ENCODE results near the gene NOTUM. TPM values are rescaled to one million over a fixed set of nuclear protein-coding genes. Genes with fewer than 3 reads are reported as not detected.

The NOTUM gene
- total and polyA plus RNA-seq, 2 experiments from 2014 or later: 0.29 to 1.6 TPM

DNA sequence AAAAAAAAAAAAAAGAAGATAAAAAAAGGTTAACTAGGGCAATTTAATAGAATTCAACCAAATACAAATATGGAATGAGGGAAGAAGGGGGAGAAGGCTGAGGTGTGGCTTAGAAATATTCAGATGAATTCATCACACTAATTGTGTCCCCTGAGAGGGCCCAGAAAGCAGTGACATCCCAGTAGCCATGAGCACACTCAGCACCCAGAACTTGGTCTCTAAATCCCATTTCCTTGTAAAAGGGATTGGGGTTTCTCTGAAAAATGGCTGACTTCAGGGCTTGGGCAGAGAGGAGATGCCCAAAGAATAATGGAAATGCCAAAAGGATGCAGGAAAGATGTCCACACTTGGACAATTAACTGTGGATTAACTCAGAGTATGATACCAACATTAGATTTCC is 12.4 kb upstream of the NOTUM start:
- Mint-ChIP-seq H3K27me3 (ENCODE audit: insufficient read depth, low read depth, poor library complexity) (peaks cover 44% of the 10 kb centered on the region), H3K9me3 (peaks cover 23% of the 10 kb centered on the region), H3K36me3 (ENCODE audit: low read depth) (peaks cover 9% of the 10 kb centered on the region; the same call in 2 of the 3 replicates), H3K4me3 (no peak overlapping the region), H3K27ac (no peak overlapping the region), H3K4me1 (no peaks in the 10 kb centered on the region)
- Histone ChIP-seq H3K27ac (ENCODE audit: low read depth) (no peak overlapping the region), H3F3A (replicated peaks; ENCODE audit: low read depth) (0 out of 2 replicates have a peak, but pooled peaks cover 3% of the 10 kb centered on the region), H3K36me3 (ENCODE audit: insufficient read depth) (no peaks in the 10 kb centered on the region), H3K4me2 (no peak overlapping the region), H3K4me1 (ENCODE audit: insufficient read depth) (peaks cover 2% of the 10 kb centered on the region; the same call in 1 of the 2 replicates), H3K9me2 (ENCODE audit: insufficient read depth) (no peaks in the 10 kb centered on the region), H4K20me1 (replicated peaks; ENCODE audit: insufficient read depth) (no peaks in the 10 kb centered on the region), H3K4me3 (no peak overlapping the region), H3K27me3 (ENCODE audit: insufficient read depth) (peaks cover 39% of the 10 kb centered on the region), H2AFZ (no peak overlapping the region), H3K79me2 (replicated peaks; ENCODE audit: insufficient read depth) (peaks cover 5% of the 10 kb centered on the region; the same call in 1 of the 2 replicates)
- TF ChIP-seq STAT1 (IDR thresholded peaks at IDR 0.05; ENCODE audit: unreplicated experiment): no peak
- DNase-seq (ENCODE audit: low spot score) (no peak), ATAC-seq (no peak)

DNA sequence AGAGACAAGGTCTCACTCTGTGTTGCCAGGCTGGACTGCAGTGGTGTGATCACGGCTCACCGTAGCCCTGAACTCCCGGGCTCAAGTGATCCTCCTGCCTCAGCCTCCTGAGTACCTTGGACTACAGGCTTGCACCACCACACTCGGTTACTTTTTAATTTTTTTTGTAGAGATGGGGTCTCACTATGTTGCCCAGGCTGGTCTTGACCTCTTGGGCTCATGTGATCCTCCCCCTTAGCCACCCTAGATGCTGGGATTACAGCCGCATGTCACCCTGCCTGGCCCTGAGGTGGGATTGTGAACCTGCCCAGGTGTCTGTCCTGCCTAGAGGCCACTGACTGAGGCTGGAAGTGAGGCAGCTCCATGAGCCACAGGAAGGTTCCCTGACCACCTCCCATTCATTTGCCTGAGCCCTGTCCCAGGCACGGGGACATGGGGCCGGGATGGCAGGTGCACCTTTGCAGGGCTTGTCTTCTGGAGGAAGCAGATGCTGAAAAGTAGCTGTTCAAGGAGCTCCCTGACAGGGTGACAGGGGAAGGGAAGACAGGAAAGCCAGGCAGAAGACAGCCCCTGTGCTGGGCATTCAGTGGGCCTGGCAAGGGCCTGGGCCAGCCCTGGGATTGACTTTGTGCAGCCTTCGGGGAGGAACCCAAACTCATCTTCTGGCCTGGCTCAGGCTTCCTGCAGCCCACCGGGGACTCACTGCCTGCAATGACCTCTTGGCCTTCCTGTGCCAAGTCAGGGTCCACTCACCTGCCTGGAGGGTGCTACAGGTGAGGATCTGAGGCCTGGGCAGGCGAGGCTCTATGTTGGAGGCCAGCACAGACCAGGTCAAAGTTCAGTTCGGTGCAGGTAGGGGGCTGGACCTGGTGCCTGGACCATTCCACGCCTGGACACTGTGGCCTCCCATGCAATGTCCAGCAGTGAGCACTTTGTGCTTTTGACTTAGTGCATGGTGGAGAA is 8.1 kb upstream of the NOTUM start:
- no peaks in the 10 kb centered on the region for H3K9me2 ChIP-seq (ENCODE audit: insufficient read depth)
- Mint-ChIP-seq H3K9me3 (peaks cover 19% of the 10 kb centered on the region), H3K27ac (no peak overlapping the region), H3K27me3 (ENCODE audit: insufficient read depth, low read depth, poor library complexity) (peaks cover 46% of the 10 kb centered on the region), H3K4me1 (peaks cover 3% of the 10 kb centered on the region; the same call in 1 of the 3 replicates), H3K36me3 (ENCODE audit: low read depth) (peaks cover 5% of the 10 kb centered on the region; the same call in 1 of the 3 replicates), H3K4me3 (no peak overlapping the region)
- no peaks in the 10 kb centered on the region for H4K20me1 ChIP-seq (replicated peaks; ENCODE audit: insufficient read depth)
- H3F3A ChIP-seq (replicated peaks; ENCODE audit: low read depth): peaks cover 10% of the 10 kb centered on the region; the same call in 1 of the 2 replicates
- no peak overlapping the region for H3K27ac ChIP-seq (ENCODE audit: low read depth)
- DNase-seq (ENCODE audit: low spot score) (no peak), ATAC-seq (no peak)
- H3K36me3 ChIP-seq (ENCODE audit: insufficient read depth): no peaks in the 10 kb centered on the region
- H3K4me1 ChIP-seq (ENCODE audit: insufficient read depth): peaks cover 21% of the 10 kb centered on the region
- peaks cover 53% of the 10 kb centered on the region for H3K27me3 ChIP-seq (ENCODE audit: insufficient read depth)
- no peak overlapping the region for H3K4me3 ChIP-seq
- H2AFZ ChIP-seq: no peak overlapping the region
- H3K4me2 ChIP-seq: no peak overlapping the region
- no peaks in the 10 kb centered on the region for H3K79me2 ChIP-seq (replicated peaks; ENCODE audit: insufficient read depth)
- TF ChIP-seq, protein P1, sequence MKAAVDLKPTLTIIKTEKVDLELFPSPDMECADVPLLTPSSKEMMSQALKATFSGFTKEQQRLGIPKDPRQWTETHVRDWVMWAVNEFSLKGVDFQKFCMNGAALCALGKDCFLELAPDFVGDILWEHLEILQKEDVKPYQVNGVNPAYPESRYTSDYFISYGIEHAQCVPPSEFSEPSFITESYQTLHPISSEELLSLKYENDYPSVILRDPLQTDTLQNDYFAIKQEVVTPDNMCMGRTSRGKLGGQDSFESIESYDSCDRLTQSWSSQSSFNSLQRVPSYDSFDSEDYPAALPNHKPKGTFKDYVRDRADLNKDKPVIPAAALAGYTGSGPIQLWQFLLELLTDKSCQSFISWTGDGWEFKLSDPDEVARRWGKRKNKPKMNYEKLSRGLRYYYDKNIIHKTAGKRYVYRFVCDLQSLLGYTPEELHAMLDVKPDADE (IDR thresholded peaks at IDR 0.05): no peak
- no peak for TF ChIP-seq EZH2 (IDR thresholded peaks at IDR 0.05; ENCODE audit: low read depth, unreplicated experiment)
- TF ChIP-seq JUNB (IDR thresholded peaks at IDR 0.05; ENCODE audit: unreplicated experiment): no peak
- no peak for TF ChIP-seq POLR2AphosphoS5 (IDR thresholded peaks at IDR 0.05; ENCODE audit: low read depth)
- no peak for TF ChIP-seq NANOG (IDR thresholded peaks at IDR 0.05; ENCODE audit: borderline replicate concordance)
- TF ChIP-seq ZNF331 (CRISPR knock-in tag; IDR thresholded peaks at IDR 0.05; ENCODE audit: low read depth): no peak
- no peak for TF ChIP-seq EZH2phosphoT487 (IDR thresholded peaks at IDR 0.05; ENCODE audit: unreplicated experiment)
- TF ChIP-seq STAT1 (IDR thresholded peaks at IDR 0.05; ENCODE audit: unreplicated experiment): no peak
- no peak for TF ChIP-seq ZNF114 (CRISPR knock-in tag; IDR thresholded peaks at IDR 0.05)
- TF ChIP-seq, protein P2, sequence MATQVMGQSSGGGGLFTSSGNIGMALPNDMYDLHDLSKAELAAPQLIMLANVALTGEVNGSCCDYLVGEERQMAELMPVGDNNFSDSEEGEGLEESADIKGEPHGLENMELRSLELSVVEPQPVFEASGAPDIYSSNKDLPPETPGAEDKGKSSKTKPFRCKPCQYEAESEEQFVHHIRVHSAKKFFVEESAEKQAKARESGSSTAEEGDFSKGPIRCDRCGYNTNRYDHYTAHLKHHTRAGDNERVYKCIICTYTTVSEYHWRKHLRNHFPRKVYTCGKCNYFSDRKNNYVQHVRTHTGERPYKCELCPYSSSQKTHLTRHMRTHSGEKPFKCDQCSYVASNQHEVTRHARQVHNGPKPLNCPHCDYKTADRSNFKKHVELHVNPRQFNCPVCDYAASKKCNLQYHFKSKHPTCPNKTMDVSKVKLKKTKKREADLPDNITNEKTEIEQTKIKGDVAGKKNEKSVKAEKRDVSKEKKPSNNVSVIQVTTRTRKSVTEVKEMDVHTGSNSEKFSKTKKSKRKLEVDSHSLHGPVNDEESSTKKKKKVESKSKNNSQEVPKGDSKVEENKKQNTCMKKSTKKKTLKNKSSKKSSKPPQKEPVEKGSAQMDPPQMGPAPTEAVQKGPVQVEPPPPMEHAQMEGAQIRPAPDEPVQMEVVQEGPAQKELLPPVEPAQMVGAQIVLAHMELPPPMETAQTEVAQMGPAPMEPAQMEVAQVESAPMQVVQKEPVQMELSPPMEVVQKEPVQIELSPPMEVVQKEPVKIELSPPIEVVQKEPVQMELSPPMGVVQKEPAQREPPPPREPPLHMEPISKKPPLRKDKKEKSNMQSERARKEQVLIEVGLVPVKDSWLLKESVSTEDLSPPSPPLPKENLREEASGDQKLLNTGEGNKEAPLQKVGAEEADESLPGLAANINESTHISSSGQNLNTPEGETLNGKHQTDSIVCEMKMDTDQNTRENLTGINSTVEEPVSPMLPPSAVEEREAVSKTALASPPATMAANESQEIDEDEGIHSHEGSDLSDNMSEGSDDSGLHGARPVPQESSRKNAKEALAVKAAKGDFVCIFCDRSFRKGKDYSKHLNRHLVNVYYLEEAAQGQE (IDR thresholded peaks at IDR 0.05; ENCODE audit: unreplicated experiment): no peak
- TF ChIP-seq, protein P3, sequence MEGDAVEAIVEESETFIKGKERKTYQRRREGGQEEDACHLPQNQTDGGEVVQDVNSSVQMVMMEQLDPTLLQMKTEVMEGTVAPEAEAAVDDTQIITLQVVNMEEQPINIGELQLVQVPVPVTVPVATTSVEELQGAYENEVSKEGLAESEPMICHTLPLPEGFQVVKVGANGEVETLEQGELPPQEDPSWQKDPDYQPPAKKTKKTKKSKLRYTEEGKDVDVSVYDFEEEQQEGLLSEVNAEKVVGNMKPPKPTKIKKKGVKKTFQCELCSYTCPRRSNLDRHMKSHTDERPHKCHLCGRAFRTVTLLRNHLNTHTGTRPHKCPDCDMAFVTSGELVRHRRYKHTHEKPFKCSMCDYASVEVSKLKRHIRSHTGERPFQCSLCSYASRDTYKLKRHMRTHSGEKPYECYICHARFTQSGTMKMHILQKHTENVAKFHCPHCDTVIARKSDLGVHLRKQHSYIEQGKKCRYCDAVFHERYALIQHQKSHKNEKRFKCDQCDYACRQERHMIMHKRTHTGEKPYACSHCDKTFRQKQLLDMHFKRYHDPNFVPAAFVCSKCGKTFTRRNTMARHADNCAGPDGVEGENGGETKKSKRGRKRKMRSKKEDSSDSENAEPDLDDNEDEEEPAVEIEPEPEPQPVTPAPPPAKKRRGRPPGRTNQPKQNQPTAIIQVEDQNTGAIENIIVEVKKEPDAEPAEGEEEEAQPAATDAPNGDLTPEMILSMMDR (conservative IDR thresholded peaks at IDR 0.05; ENCODE audit: low read depth in 2 of 2): no peak

Measured in GM23338 (cell line).